HL-60 (cell line): ENCODE data around the gene OPTC.

ENCODE experiments used
- CTCF ChIP-seq: IDR thresholded peaks from one replicate; pipeline ENCODE4 v1.5.1; 2011; ENCODE audit warnings: low read length, control low read depth, inconsistent platforms; ENCODE audit not compliant: insufficient read depth
- GABPA ChIP-seq: IDR thresholded peaks from 2 replicates; pipeline ENCODE4 v1.6.1; 2012; ENCODE audit warnings: low read depth
- POLR2AphosphoS5 ChIP-seq: IDR thresholded peaks from 2 replicates; pipeline ENCODE4 v1.6.1; 2012; ENCODE audit warnings: low read depth
- REST ChIP-seq: IDR thresholded peaks from 2 replicates; pipeline ENCODE4 v1.6.1; 2012; ENCODE audit warnings: low read depth; ENCODE audit not compliant: insufficient replicate concordance

- no peak for TF ChIP-seq CTCF
- TF ChIP-seq REST = no peak
- TF ChIP-seq POLR2AphosphoS5 = no peak
- no peak for TF ChIP-seq GABPA
These were observed 25.6 kb upstream of the OPTC start for GRCh38 chr1:203468326-203468725.
